Small intestine (tissue), 7 donors: ENCODE results near the gene KLHL25. TPM values are rescaled to one million over a fixed set of nuclear protein-coding genes. Genes with fewer than 3 reads are reported as not detected.
A peak's percentile ranks its signal among the peaks of the same experiment; 100 is the strongest.

Experiments used
- DNase-seq, 2 donors: peaks; one replicate each; pipeline versions ENCODE4 v3.0.0 to v3.0.0-alpha.2; 2013
- FAIRE-seq: peaks from 2 replicates; lab custom pipeline; 2012; peaks lifted over from hg19 to GRCh38; lab: Jason Lieb, UNC
- H3K27ac ChIP-seq, 3 donors: one replicate each; pipeline ENCODE4 v1.5.1; 2013; ENCODE audit warnings: low read length in 2 of 3, mild to moderate bottlenecking in 2 of 3, control low read depth in 1 of 3, inconsistent platforms in 1 of 3, low read depth in 1 of 3, moderate library complexity in 1 of 3
- H3K27me3 ChIP-seq, 3 donors: one replicate each; pipeline ENCODE4 v1.6.1; 2013; ENCODE audit warnings: low read length in 3 of 3, inconsistent platforms in 1 of 3; ENCODE audit not compliant: control insufficient read depth in 3 of 3, insufficient read depth in 3 of 3
- H3K36me3 ChIP-seq, 3 donors: one replicate each; pipeline ENCODE4 v1.6.1; 2013; ENCODE audit warnings: low read length in 3 of 3, inconsistent platforms in 1 of 3, low read depth in 1 of 3, mild to moderate bottlenecking in 1 of 3, moderate library complexity in 1 of 3; ENCODE audit not compliant: control insufficient read depth in 3 of 3, insufficient read depth in 2 of 3
- H3K4me1 ChIP-seq, 3 donors: one replicate each; pipeline ENCODE4 v1.6.1; 2013; ENCODE audit warnings: low read length in 2 of 3, inconsistent platforms in 1 of 3, low read depth in 1 of 3, mild to moderate bottlenecking in 1 of 3, moderate library complexity in 1 of 3; ENCODE audit not compliant: control insufficient read depth in 3 of 3, insufficient read depth in 2 of 3
- H3K4me3 ChIP-seq, 3 donors: one replicate each; pipeline ENCODE4 v1.5.1; 2013; ENCODE audit warnings: low read length in 3 of 3, control low read depth in 1 of 3, inconsistent platforms in 1 of 3, low read depth in 1 of 3, mild to moderate bottlenecking in 1 of 3, moderate library complexity in 1 of 3
- H3K9me3 ChIP-seq, 2 donors: one replicate each; pipeline ENCODE4 v1.6.1; 2013; ENCODE audit warnings: low read depth in 1 of 2, low read length in 1 of 2; ENCODE audit not compliant: control insufficient read depth in 2 of 2, insufficient read depth in 1 of 2
- WGBS, 3 donors: extraction: QIAGEN DNeasy Blood & Tissue Kit; methylation state at CpG; one replicate each; pipeline ENCODE4 v1.1.7; 2013; 5-methylcytosine and 5-hydroxymethylcytosine counted together
- polyA plus RNA-seq, 4 donors: library from polyadenylated mRNA; stranded (reverse) in 3 of 4; unstranded in 1 of 4; fragments of 200-250 nt in 3 of 4; fragments of 120-200 nt in 1 of 4; gene quantifications; one replicate each; pipeline versions ENCODE4 v1.2.1 to v1.2.3, GENCODE V29; 2013
- donor health status: healthy with polysubstance abuse.
- donor health status: control.
- donor health status: control.
- donor health status: Bipolar disorder and iron deficiency.
- donor health status: healthy.

Gene KLHL25
- polyA plus RNA-seq, 4 donors, result 4.2 to 9.5 (median 7.9) TPM

DNA sequence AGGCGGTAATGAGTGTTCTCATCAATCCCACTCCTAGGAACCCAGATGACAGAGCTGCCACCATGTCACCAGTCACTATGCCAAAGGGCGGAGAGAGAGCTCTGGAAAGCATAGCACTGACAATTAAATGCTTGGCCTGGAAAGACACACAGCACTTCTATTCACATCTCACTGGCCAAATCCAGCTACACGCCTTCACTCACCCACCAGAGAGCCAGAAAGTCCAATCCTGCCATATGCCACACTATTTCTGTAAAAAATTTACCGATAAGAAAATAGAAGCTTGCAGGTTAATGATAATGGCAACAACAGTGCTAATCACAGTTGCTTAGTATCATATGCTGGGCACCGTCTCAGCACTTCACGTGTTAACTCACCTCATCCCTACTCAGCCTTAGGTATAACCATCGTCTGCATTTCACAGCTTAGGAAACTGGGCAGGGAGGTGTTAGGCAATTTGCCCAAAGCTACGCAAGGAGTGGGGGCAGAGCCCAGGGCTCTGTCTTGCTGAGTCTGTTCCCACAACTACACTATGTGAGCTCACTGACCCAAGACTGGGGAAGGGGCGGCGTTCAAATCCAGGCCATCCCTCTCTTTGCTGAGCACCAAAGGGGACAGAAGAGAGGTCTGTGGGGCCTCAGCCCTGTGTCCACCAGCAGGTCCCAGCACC lies 16.5 kb downstream of the KLHL25 start:
- no peak for FAIRE-seq
- H3K27ac ChIP-seq, result no peak overlapping the region

DNA sequence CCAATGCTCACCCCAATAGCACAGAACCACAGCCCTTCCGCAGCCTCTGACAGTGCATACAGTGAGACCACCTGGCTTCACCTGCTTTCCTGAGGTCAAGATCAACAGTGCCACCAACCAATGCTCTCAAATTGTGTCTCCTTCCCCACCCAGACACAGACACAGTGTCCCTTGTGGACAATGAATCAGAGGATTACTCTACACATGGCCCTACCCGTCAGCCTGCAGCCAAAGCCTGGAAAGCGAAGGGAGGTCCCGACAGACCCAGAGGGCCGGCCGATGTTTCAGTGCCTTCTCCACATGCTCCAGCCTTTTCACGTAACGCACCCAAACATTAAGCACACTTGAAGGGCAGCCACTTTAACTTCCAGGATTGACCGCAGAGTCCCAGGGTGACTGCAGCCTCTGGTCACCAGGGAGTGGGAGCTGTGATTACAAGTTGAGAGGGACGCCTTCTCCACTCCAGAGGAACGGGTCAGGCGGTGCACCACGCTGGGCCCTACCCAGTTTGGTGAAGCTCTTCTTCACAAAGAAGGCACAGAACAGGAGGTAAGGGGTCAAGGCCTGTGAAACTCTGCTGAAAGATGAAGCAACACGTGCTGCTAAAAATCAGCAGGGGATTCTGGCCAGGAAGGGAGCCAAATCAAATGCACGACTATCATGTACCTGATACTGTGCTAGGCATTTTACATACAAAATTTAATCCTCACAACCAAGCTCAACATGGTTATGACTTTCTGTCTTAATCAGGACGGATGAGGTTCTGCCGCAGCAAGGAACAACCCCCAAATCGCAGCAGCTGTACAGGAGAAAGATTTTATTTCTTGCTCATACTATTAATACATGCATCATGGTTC lies 17.2 kb downstream of the KLHL25 start:
- Histone ChIP-seq H3K27me3 (no peaks in the 10 kb centered on the region), H3K36me3 (peaks cover 0 to 9% (median 0%) of the 10 kb centered on the region in 3 donors), H3K27ac (no peak overlapping the region), H3K4me3 (no peak overlapping the region), H3K9me3 (no peaks in the 10 kb centered on the region), H3K4me1 (no peaks in the 10 kb centered on the region)
- FAIRE-seq, result no peak
- no peak for DNase-seq
- WGBS, 3 donors, result 88 to 93% (median 93%) methylated on average over 18 of the region's 18 CpGs

More for the DNA sequence above, 16.5 kb downstream of the KLHL25 start:
- H3K4me3 ChIP-seq, result no peak overlapping the region
- H3K27me3 ChIP-seq, result no peaks in the 10 kb centered on the region
- no peaks in the 10 kb centered on the region for H3K9me3 ChIP-seq
- peaks cover 0 to 9% (median 0%) of the 10 kb centered on the region in 3 donors for H3K36me3 ChIP-seq
- no peak for DNase-seq
- H3K4me1 ChIP-seq, result no peaks in the 10 kb centered on the region
- 81 to 84% (median 84%) methylated on average over 10 of the region's 10 CpGs for WGBS, 3 donors

DNA sequence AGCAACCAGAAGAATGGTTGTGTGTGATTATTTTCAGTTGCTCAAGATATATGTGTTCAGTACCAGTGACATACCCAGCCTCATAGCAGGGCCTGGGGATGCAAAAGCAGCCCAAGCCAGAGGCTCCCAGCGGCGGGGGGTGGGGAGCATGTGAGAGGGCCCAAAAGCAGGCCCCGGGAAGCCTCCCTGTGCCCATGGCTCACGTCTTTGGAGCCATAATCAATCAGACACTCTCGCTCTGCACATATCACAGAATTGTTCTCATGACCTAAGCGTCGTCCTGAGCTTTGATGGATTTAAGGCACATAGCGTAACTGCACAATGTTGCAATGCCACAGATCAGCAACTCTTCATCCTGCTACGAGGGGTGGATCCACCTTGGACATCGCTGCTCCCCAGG lies 20.8 kb downstream of the KLHL25 start:
- FAIRE-seq (no peak), DNase-seq (no peak)
- Histone ChIP-seq H3K36me3 (peaks cover 0 to 14% (median 0%) of the 10 kb centered on the region in 3 donors), H3K27me3 (no peaks in the 10 kb centered on the region), H3K4me3 (no peak overlapping the region), H3K4me1 (peaks cover 0 to 3% (median 0%) of the 10 kb centered on the region in 3 donors), H3K27ac (no peak overlapping the region), H3K9me3 (peaks cover 0 to 6% of the 10 kb centered on the region in 2 donors)
- WGBS, 3 donors, result 92 to 95% (median 93%) methylated on average over 10 of the region's 10 CpGs

DNA sequence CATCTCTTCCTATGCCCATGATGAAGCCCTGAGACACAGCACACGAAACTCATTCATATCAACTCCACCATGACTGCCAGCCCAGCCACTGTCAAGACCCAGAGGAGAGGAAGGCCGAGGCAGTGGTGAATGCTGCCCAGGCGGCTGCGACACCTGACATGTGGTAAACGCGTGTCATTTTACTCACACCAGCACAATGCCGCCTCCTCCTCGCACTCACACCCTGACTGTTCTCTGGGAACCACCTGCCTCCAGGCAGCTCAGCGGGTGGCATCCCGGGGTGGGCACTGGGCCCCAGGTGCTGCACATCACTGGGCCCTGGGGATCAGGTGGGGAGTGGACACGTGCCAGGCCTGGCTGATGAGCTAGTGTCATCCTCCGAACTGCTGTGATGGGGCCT lies 21.5 kb downstream of the KLHL25 start:
- H3K4me3 ChIP-seq, result no peak overlapping the region
- 87 to 95% (median 91%) methylated on average over 12 of the region's 12 CpGs for WGBS, 3 donors
- no peaks in the 10 kb centered on the region for H3K27me3 ChIP-seq
- peaks cover 0 to 8% of the 10 kb centered on the region in 2 donors for H3K9me3 ChIP-seq
- H3K27ac ChIP-seq, result no peak overlapping the region
- H3K36me3 ChIP-seq, result peaks cover 0 to 21% (median 0%) of the 10 kb centered on the region in 3 donors
- FAIRE-seq (no peak), DNase-seq (no peak)
- H3K4me1 ChIP-seq, result peaks cover 0 to 3% (median 0%) of the 10 kb centered on the region in 3 donors

DNA sequence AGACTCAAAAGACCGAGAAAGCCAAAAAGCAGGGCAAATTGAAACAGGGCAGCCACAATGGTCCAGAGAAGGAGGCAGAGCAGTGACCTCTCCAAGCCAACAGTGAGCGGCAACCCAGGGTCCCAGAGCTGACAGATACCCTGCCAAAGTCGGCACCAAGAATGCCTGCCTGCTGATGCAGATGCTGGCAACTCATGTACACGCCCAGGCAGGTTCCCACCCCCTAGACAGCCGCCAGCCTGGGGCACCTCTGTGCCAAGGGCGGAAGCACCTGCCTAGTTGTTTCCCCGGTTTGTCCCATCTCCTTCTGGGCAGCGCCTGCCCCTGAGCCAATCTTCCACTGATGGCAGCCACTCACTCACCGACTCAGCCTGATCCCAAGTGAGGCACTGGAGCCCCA lies 22.1 kb downstream of the KLHL25 start:
- WGBS, 3 donors, result 21 to 62% (median 52%) methylated on average over 8 to 9 of the region's 9 CpGs
- FAIRE-seq (no peak), DNase-seq (peak in 1 of 2 donors; percentile 72)
- no peak overlapping the region for H3K4me3 ChIP-seq
- H3K36me3 ChIP-seq, result peaks cover 0 to 27% (median 0%) of the 10 kb centered on the region in 3 donors
- H3K9me3 ChIP-seq, result peaks cover 0 to 8% of the 10 kb centered on the region in 2 donors
- H3K27me3 ChIP-seq, result no peaks in the 10 kb centered on the region
- peak overlapping the region in 1 of 3 donors; percentile 63 for H3K27ac ChIP-seq
- H3K4me1 ChIP-seq, result peaks cover 0 to 3% (median 0%) of the 10 kb centered on the region in 3 donors

DNA sequence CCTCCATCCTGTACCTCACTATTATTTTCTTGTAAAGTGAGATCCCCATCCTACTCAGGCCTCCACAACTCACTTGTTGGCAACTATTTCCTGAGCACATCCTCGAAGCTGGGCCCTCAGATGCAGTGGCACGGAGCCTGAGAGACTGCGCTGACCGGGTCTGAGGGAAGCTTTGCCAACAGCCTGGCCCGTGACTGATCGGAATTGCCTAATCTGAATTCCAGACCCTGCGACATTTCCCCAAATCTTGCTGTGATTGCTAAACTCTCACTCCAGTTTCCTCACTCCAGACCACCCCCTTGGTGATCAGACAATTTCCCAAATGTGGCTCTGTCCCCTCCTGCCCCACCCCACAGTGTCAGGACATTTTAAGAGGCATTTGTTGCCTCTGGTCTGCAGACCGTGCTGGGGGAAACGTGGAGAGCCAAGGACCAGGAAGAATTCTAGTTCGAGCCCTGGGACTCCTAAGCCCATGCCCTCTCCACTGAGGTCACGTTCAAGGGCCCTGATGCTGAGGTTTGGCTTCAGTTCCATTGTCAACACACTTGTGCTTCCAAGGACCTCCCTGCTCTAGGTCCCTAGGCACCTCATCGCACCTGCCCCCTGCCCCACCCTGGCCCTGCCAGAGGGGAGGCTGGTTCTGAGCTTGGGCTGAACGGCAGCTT lies 22.8 kb downstream of the KLHL25 start:
- peaks cover 0 to 3% (median 0%) of the 10 kb centered on the region in 3 donors for H3K4me1 ChIP-seq
- no peaks in the 10 kb centered on the region for H3K27me3 ChIP-seq
- H3K4me3 ChIP-seq, result no peak overlapping the region
- H3K9me3 ChIP-seq, result peaks cover 0 to 8% of the 10 kb centered on the region in 2 donors
- no peak for FAIRE-seq
- H3K27ac ChIP-seq, result peak overlapping the region in 1 of 3 donors; percentile 63
- no peak for DNase-seq
- WGBS, 3 donors, result 63 to 74% (median 69%) methylated on average over 13 of the region's 13 CpGs
- peaks cover 0 to 22% (median 0%) of the 10 kb centered on the region in 3 donors for H3K36me3 ChIP-seq

DNA sequence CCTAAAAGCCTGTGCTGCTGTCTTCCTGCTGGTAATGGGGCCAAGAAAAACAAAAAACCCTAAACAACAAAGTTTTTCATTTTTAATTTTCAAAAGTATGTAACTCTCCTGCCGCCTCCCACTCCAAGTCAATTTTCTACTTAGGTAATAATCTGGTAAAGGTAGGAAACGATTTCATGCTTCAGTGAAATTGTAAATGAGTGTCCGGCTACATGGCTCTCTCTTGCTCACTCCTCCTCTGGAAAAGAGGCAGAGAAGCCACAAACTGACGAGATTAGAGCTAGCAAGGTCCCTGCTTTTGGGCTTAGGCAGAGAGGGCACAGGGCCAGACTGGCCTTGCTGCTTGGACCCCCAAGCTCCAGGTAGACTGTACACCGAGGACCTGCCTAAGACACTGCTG lies 23.5 kb downstream of the KLHL25 start:
- Histone ChIP-seq H3K27me3 (no peaks in the 10 kb centered on the region), H3K27ac (peak overlapping the region in 1 of 3 donors; percentile 41), H3K36me3 (peaks cover 0 to 22% (median 0%) of the 10 kb centered on the region in 3 donors), H3K4me1 (peaks cover 0 to 3% (median 0%) of the 10 kb centered on the region in 3 donors), H3K4me3 (no peak overlapping the region), H3K9me3 (peaks cover 0 to 8% of the 10 kb centered on the region in 2 donors)
- FAIRE-seq (no peak), DNase-seq (no peak)
- 78 to 88% (median 79%) methylated on average over 5 of the region's 5 CpGs for WGBS, 3 donors
